ENCODE results near the gene PTGR3. TPM values are rescaled to one million over a fixed set of nuclear protein-coding genes. Genes with fewer than 3 reads are reported as not detected.

PTGR3 gene
- total and polyA plus RNA-seq, 2 donors (not counting 1 experiment from before 2014, with no cell fraction given) = 6.8 to 25.1 TPM

GRCh38 chr18:75220551-75221355, 11.8 kb upstream of the PTGR3 start:
- no peak overlapping the region for H2AFZ ChIP-seq (ENCODE audit: low read length)
- H3K27ac ChIP-seq (ENCODE audit: insufficient read depth, low read length) = no peak overlapping the region
- H3K36me3 ChIP-seq (ENCODE audit: control insufficient read depth, insufficient read depth, low read length) = no peaks in the 10 kb centered on the region
- TF ChIP-seq EZH2 (IDR thresholded peaks at IDR 0.05; ENCODE audit: low read length, missing control alignments) (no peak), CTCF (conservative IDR thresholded peaks at IDR 0.05 in 1 of 2, IDR thresholded peaks at IDR 0.05 in 1 of 2; ENCODE audit: low read depth in 1 of 2, low read length in 2 of 2) (no peak)
- no peak overlapping the region for H3K4me3 ChIP-seq (replicated peaks in 1 of 4; ENCODE audit: control extremely low read depth in 1 of 4, insufficient read depth in 1 of 4, low read depth in 3 of 4, low read length in 4 of 4)
- no peak overlapping the region for H3K9ac ChIP-seq (ENCODE audit: insufficient read depth, low read length)
- H3K4me2 ChIP-seq (ENCODE audit: extremely low read depth, insufficient read depth, low read length) = no peak overlapping the region
- H3K9me3 ChIP-seq (ENCODE audit: control insufficient read depth, insufficient read depth, low read depth, low read length) = no peaks in the 10 kb centered on the region
- peaks cover 7% of the 10 kb centered on the region for H3K79me2 ChIP-seq (ENCODE audit: control insufficient read depth, insufficient read depth, low read length)
- no peaks in the 10 kb centered on the region for H3K27me3 ChIP-seq (ENCODE audit: control insufficient read depth, insufficient read depth, low read length)
- H4K20me1 ChIP-seq (ENCODE audit: control insufficient read depth, extremely low read depth, insufficient read depth, low read length) = no peaks in the 10 kb centered on the region
- peaks cover 2% of the 10 kb centered on the region for H3K4me1 ChIP-seq (ENCODE audit: control insufficient read depth, extremely low read depth, insufficient read depth, low read length)
- DNase-seq (ENCODE audit: low read depth in 2 of 2) = no peak

GRCh38 chr18:75219745-75220375, 10.9 kb upstream of the PTGR3 start:
- TF ChIP-seq CTCF (conservative IDR thresholded peaks at IDR 0.05 in 1 of 2, IDR thresholded peaks at IDR 0.05 in 1 of 2; ENCODE audit: low read depth in 1 of 2, low read length in 2 of 2) (no peak), EZH2 (IDR thresholded peaks at IDR 0.05; ENCODE audit: low read length, missing control alignments) (no peak)
- Histone ChIP-seq H3K36me3 (ENCODE audit: control insufficient read depth, insufficient read depth, low read length) (no peaks in the 10 kb centered on the region), H3K4me3 (replicated peaks in 1 of 4; ENCODE audit: control extremely low read depth in 1 of 4, insufficient read depth in 1 of 4, low read depth in 3 of 4, low read length in 4 of 4) (no peak overlapping the region), H3K27ac (ENCODE audit: insufficient read depth, low read length) (no peak overlapping the region), H2AFZ (ENCODE audit: low read length) (no peak overlapping the region), H3K4me2 (ENCODE audit: extremely low read depth, insufficient read depth, low read length) (no peak overlapping the region), H3K79me2 (ENCODE audit: control insufficient read depth, insufficient read depth, low read length) (peaks cover 12% of the 10 kb centered on the region), H3K9ac (ENCODE audit: insufficient read depth, low read length) (no peak overlapping the region), H3K9me3 (ENCODE audit: control insufficient read depth, insufficient read depth, low read depth, low read length) (no peaks in the 10 kb centered on the region), H3K27me3 (ENCODE audit: control insufficient read depth, insufficient read depth, low read length) (no peaks in the 10 kb centered on the region), H4K20me1 (ENCODE audit: control insufficient read depth, extremely low read depth, insufficient read depth, low read length) (no peaks in the 10 kb centered on the region), H3K4me1 (ENCODE audit: control insufficient read depth, extremely low read depth, insufficient read depth, low read length) (peaks cover 2% of the 10 kb centered on the region)
- DNase-seq (ENCODE audit: low read depth in 2 of 2) = no peak

GRCh38 chr18:75218065-75218923, 9.4 kb upstream of the PTGR3 start:
- DNase-seq (ENCODE audit: low read depth in 2 of 2) = no peak
- Histone ChIP-seq H3K9ac (ENCODE audit: insufficient read depth, low read length) (no peak overlapping the region), H3K27me3 (ENCODE audit: control insufficient read depth, insufficient read depth, low read length) (no peaks in the 10 kb centered on the region), H4K20me1 (ENCODE audit: control insufficient read depth, extremely low read depth, insufficient read depth, low read length) (no peaks in the 10 kb centered on the region), H3K79me2 (ENCODE audit: control insufficient read depth, insufficient read depth, low read length) (peaks cover 21% of the 10 kb centered on the region), H3K4me3 (replicated peaks in 1 of 4; ENCODE audit: control extremely low read depth in 1 of 4, insufficient read depth in 1 of 4, low read depth in 3 of 4, low read length in 4 of 4) (no peak overlapping the region), H3K9me3 (ENCODE audit: control insufficient read depth, insufficient read depth, low read depth, low read length) (no peaks in the 10 kb centered on the region), H3K4me2 (ENCODE audit: extremely low read depth, insufficient read depth, low read length) (no peak overlapping the region), H3K27ac (ENCODE audit: insufficient read depth, low read length) (no peak overlapping the region), H3K36me3 (ENCODE audit: control insufficient read depth, insufficient read depth, low read length) (no peaks in the 10 kb centered on the region), H3K4me1 (ENCODE audit: control insufficient read depth, extremely low read depth, insufficient read depth, low read length) (peaks cover 3% of the 10 kb centered on the region), H2AFZ (ENCODE audit: low read length) (no peak overlapping the region)
- TF ChIP-seq CTCF (conservative IDR thresholded peaks at IDR 0.05 in 1 of 2, IDR thresholded peaks at IDR 0.05 in 1 of 2; ENCODE audit: low read depth in 1 of 2, low read length in 2 of 2) (no peak), EZH2 (IDR thresholded peaks at IDR 0.05; ENCODE audit: low read length, missing control alignments) (no peak)
